Measurements from ENCODE around the gene MTARC2.

MTARC2 gene

DNA sequence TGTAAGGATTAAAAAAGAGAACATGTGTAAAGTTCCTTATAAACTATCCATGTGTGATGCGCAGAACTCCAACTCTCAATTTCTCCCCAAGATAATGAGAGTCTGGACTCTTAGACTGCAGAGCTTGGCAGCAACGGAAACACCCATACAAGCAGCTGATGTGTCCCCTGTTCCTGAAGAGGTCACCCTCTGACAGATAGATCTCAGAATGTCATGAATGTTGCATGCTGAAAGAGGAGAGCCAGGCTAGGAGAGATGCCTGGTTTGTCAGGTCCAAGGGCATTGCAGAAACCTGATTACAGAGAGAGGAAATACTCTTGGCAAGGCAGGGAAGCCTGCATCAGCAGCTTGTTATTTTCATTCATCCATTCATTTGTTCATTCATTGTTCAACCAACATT, 62.8 kb downstream of the MTARC2 start:
- no peak for ATAC-seq (ENCODE audit: low read depth)
- TF ChIP-seq, protein P1, sequence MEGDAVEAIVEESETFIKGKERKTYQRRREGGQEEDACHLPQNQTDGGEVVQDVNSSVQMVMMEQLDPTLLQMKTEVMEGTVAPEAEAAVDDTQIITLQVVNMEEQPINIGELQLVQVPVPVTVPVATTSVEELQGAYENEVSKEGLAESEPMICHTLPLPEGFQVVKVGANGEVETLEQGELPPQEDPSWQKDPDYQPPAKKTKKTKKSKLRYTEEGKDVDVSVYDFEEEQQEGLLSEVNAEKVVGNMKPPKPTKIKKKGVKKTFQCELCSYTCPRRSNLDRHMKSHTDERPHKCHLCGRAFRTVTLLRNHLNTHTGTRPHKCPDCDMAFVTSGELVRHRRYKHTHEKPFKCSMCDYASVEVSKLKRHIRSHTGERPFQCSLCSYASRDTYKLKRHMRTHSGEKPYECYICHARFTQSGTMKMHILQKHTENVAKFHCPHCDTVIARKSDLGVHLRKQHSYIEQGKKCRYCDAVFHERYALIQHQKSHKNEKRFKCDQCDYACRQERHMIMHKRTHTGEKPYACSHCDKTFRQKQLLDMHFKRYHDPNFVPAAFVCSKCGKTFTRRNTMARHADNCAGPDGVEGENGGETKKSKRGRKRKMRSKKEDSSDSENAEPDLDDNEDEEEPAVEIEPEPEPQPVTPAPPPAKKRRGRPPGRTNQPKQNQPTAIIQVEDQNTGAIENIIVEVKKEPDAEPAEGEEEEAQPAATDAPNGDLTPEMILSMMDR (IDR thresholded peaks at IDR 0.05; ENCODE audit: poor library complexity, severe bottlenecking), result no peak
- no peak for DNase-seq (ENCODE audit: low spot score)
- H3K36me3 ChIP-seq (ENCODE audit: low read depth), result no peaks in the 10 kb centered on the region
- no peaks in the 10 kb centered on the region for H3K4me1 ChIP-seq (ENCODE audit: insufficient read depth, poor library complexity, severe bottlenecking)
- no peak overlapping the region for H3K4me3 ChIP-seq (ENCODE audit: severe bottlenecking)
- no peak overlapping the region for H3K27ac ChIP-seq (ENCODE audit: poor library complexity, severe bottlenecking)
- no peaks in the 10 kb centered on the region for H3K9me3 ChIP-seq (ENCODE audit: severe bottlenecking)
- H3K27me3 ChIP-seq (ENCODE audit: insufficient read depth, poor library complexity, severe bottlenecking), result no peaks in the 10 kb centered on the region

- TF ChIP-seq, protein P1 (IDR thresholded peaks at IDR 0.05; ENCODE audit: poor library complexity, severe bottlenecking), result no peak
- no peak overlapping the region for H3K27ac ChIP-seq (ENCODE audit: poor library complexity, severe bottlenecking)
- no peaks in the 10 kb centered on the region for H3K4me1 ChIP-seq (ENCODE audit: insufficient read depth, poor library complexity, severe bottlenecking)
- ATAC-seq (ENCODE audit: low read depth) (peak; percentile 36; the same call in 1 of the 3 replicates), DNase-seq (ENCODE audit: low spot score) (no peak)
- H3K4me3 ChIP-seq (ENCODE audit: severe bottlenecking), result no peak overlapping the region
- no peaks in the 10 kb centered on the region for H3K9me3 ChIP-seq (ENCODE audit: severe bottlenecking)
- H3K27me3 ChIP-seq (ENCODE audit: insufficient read depth, poor library complexity, severe bottlenecking), result no peaks in the 10 kb centered on the region
- no peaks in the 10 kb centered on the region for H3K36me3 ChIP-seq (ENCODE audit: low read depth)
Observed at GRCh38 chr1:220811695-220812094, 63.6 kb downstream of the MTARC2 start.

DNA sequence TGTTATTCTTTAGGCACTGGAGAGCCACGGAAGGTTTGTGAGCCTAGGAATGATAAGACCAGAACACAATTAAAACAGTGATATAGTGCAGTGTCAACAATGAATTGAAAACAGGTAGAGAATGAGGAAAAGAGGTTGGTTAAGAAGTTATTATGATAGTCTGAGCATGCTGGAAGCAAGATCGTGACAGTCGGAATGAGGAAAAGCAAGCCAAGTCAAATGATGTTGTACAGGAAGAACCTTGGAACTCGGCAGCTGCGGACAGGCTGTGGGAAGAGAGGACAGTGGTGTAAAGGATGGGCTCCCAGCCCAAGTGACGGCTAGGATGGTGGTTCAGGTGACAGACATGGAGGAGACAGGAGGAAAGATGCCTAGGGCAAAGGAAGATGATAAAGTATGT, 64.2 kb downstream of the MTARC2 start:
- Histone ChIP-seq H3K27me3 (ENCODE audit: insufficient read depth, poor library complexity, severe bottlenecking) (no peaks in the 10 kb centered on the region), H3K9me3 (ENCODE audit: severe bottlenecking) (no peaks in the 10 kb centered on the region), H3K27ac (ENCODE audit: poor library complexity, severe bottlenecking) (no peak overlapping the region), H3K4me3 (ENCODE audit: severe bottlenecking) (no peak overlapping the region), H3K36me3 (ENCODE audit: low read depth) (no peaks in the 10 kb centered on the region), H3K4me1 (ENCODE audit: insufficient read depth, poor library complexity, severe bottlenecking) (no peaks in the 10 kb centered on the region)
- TF ChIP-seq, protein P1 (IDR thresholded peaks at IDR 0.05; ENCODE audit: poor library complexity, severe bottlenecking), result no peak
- DNase-seq (ENCODE audit: low spot score) (no peak), ATAC-seq (ENCODE audit: low read depth) (no peak)

DNA sequence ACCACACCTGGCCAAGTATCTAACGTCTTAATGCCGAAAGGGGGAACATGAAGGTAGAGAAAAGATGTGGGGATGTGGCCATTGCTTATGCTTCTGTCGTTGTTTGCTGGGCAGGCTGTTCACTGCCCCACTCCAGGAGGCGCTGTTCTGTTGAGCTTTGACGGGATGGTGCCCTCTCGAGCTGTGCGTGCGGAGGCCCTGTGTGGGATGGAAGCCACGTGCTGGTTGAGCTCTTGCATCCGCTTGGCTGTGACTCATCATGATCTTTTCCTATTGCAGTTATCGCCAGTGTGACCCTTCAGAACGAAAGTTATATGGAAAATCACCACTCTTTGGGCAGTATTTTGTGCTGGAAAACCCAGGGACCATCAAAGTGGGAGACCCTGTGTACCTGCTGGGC, 64.9 kb downstream of the MTARC2 start:
- H3K4me3 ChIP-seq (ENCODE audit: severe bottlenecking), result no peak overlapping the region
- no peak overlapping the region for H3K27ac ChIP-seq (ENCODE audit: poor library complexity, severe bottlenecking)
- H3K4me1 ChIP-seq (ENCODE audit: insufficient read depth, poor library complexity, severe bottlenecking), result no peaks in the 10 kb centered on the region
- no peaks in the 10 kb centered on the region for H3K27me3 ChIP-seq (ENCODE audit: insufficient read depth, poor library complexity, severe bottlenecking)
- no peaks in the 10 kb centered on the region for H3K9me3 ChIP-seq (ENCODE audit: severe bottlenecking)
- DNase-seq (ENCODE audit: low spot score) (no peak), ATAC-seq (ENCODE audit: low read depth) (no peak)
- no peaks in the 10 kb centered on the region for H3K36me3 ChIP-seq (ENCODE audit: low read depth)
- TF ChIP-seq, protein P1 (IDR thresholded peaks at IDR 0.05; ENCODE audit: poor library complexity, severe bottlenecking), result no peak

DNA sequence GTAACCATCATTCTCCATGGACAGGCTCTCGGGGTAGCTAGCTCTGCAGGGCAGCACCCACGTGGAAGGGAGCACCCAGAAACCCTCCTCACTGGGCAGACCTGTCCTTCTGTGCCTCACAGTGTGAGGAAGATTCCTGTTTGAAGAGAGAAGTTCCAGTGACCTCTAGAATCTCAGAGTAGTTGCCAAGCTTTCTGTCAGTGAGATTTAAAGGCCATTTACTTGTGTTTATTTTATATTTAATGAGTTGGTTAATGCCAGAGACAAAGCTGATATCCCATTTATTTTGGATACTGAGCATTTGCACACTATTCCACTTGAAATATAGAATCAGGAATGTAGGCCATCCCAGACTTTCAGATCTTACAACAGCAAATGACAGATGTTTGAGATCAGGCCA, 67.3 kb downstream of the MTARC2 start:
- no peak overlapping the region for H3K4me3 ChIP-seq (ENCODE audit: severe bottlenecking)
- DNase-seq (ENCODE audit: low spot score) (no peak), ATAC-seq (ENCODE audit: low read depth) (no peak)
- H3K4me1 ChIP-seq (ENCODE audit: insufficient read depth, poor library complexity, severe bottlenecking), result no peaks in the 10 kb centered on the region
- TF ChIP-seq, protein P1 (IDR thresholded peaks at IDR 0.05; ENCODE audit: poor library complexity, severe bottlenecking), result no peak
- H3K36me3 ChIP-seq (ENCODE audit: low read depth), result no peaks in the 10 kb centered on the region
- H3K9me3 ChIP-seq (ENCODE audit: severe bottlenecking), result no peaks in the 10 kb centered on the region
- H3K27ac ChIP-seq (ENCODE audit: poor library complexity, severe bottlenecking), result no peak overlapping the region
- no peaks in the 10 kb centered on the region for H3K27me3 ChIP-seq (ENCODE audit: insufficient read depth, poor library complexity, severe bottlenecking)
